Mesendoderm (in vitro differentiated cells): ENCODE data around the gene HOXC11.

Experiments
- DNase-seq: peaks from one replicate; pipeline ENCODE4 v3.0.0; 2013
- H2AK5ac ChIP-seq: 2 replicates; pipeline ENCODE4 v1.6.1; 2013; ENCODE audit warnings: low read length, inconsistent platforms
- H2BK120ac ChIP-seq: 2 replicates; pipeline ENCODE4 v1.6.1; 2013; ENCODE audit warnings: low read depth, mild to moderate bottlenecking, low read length, moderate library complexity, mixed read lengths
- H2BK15ac ChIP-seq: replicated peaks from 2 replicates; pipeline ENCODE4 v1.6.1; 2013; ENCODE audit warnings: low read depth, mild to moderate bottlenecking, moderate library complexity
- H2BK5ac ChIP-seq: 2 replicates; pipeline ENCODE4 v1.6.1; 2013; ENCODE audit warnings: low read length, inconsistent platforms
- H3K18ac ChIP-seq: 2 replicates; pipeline ENCODE4 v1.6.1; 2013; ENCODE audit warnings: mild to moderate bottlenecking, low read length, mixed read lengths
- H3K23ac ChIP-seq: one replicate; pipeline ENCODE4 v1.6.1; 2013; ENCODE audit warnings: low read length
- H3K27ac ChIP-seq: 2 replicates; pipeline ENCODE4 v1.5.1; 2013; ENCODE audit warnings: low read depth, mild to moderate bottlenecking, inconsistent platforms, low read length, moderate library complexity
- H3K27me3 ChIP-seq: 2 replicates; pipeline ENCODE4 v1.6.1; 2013; ENCODE audit warnings: low read length, control low read depth, mild to moderate bottlenecking, inconsistent platforms; ENCODE audit not compliant: insufficient read depth, poor library complexity
- H3K36me3 ChIP-seq: 2 replicates; pipeline ENCODE4 v1.6.1; 2013; ENCODE audit warnings: low read length, inconsistent platforms; ENCODE audit not compliant: control insufficient read depth, insufficient read depth
- H3K4ac ChIP-seq: one replicate; pipeline ENCODE4 v1.6.1; 2013; ENCODE audit warnings: low read depth, mild to moderate bottlenecking, low read length, moderate library complexity
- H3K4me1 ChIP-seq: 2 replicates; pipeline ENCODE4 v1.6.1; 2013; ENCODE audit warnings: low read depth, low read length, inconsistent platforms; ENCODE audit not compliant: control insufficient read depth
- H3K4me2 ChIP-seq: 2 replicates; pipeline ENCODE4 v1.6.1; 2013; ENCODE audit warnings: low read length
- H3K4me3 ChIP-seq: 2 replicates; pipeline ENCODE4 v1.5.1; 2013; ENCODE audit warnings: mild to moderate bottlenecking, low read length
- H3K56ac ChIP-seq: one replicate; pipeline ENCODE4 v1.6.1; 2013; ENCODE audit warnings: low read length
- H3K79me1 ChIP-seq: 2 replicates; pipeline ENCODE4 v1.6.1; 2013; ENCODE audit warnings: low read length, inconsistent platforms
- H3K79me2 ChIP-seq: 2 replicates; pipeline ENCODE4 v1.6.1; 2013; ENCODE audit warnings: mild to moderate bottlenecking, low read length; ENCODE audit not compliant: control insufficient read depth, insufficient read depth
- H3K9ac ChIP-seq: 2 replicates; pipeline ENCODE4 v1.6.1; 2013; ENCODE audit warnings: low read length, inconsistent platforms
- H4K5ac ChIP-seq: one replicate; pipeline ENCODE4 v1.6.1; 2013; ENCODE audit warnings: low read length
- H4K8ac ChIP-seq: one replicate; pipeline ENCODE4 v1.6.1; 2013; ENCODE audit warnings: low read depth, mild to moderate bottlenecking, control low read depth, low read length, moderate library complexity
- WGBS: extraction: QIAGEN DNeasy Blood & Tissue Kit; methylation state at CpG from one replicate; pipeline ENCODE4 v1.1.7; 2013; ENCODE audit warnings: low lambda C conversion rate, missing lambda C conversion rate; ENCODE audit not compliant: insufficient coverage; ENCODE audit errors: extremely low coverage; 5-methylcytosine and 5-hydroxymethylcytosine counted together

HOXC11 gene

DNA sequence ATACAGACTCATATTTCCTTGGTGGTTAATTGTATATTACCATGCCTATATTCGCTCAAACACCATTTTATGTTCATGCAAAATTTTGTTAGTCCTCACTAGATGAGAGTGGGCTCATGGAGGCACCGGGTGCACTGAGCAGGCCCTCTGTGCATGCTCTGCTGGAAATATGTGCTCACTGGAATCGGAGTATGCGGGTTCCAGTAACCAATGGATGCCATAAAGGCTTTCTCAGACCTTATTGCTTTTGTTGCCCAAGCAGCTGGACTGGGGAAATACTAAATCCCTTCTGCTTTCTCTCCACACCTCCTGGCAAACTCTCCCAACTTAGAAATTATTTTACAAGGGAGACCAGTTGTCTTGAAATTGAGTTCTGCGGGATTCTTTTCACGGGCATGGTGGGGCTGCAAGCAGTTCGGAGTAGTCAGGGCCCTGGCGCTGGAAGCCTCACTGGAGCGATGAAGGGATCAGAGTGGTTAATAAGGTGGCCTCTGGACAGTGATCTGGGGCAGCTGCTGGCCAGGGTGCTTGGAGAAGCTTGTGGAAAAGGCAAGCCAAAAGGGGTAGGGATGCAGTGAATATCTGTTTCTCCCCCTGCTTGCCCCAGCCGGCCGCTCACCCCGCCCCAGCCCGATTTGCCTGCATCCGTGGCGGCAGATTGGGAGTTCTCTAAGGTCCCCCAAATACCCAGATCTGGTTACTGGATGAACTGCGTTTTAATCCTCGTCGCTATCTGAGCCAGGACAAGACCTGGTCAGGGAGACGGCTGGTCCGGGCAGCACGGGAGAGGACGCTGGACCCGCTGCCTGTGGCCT is 47.9 kb downstream of the HOXC11 start:
- no peak overlapping the region for H2BK120ac ChIP-seq
- no peak overlapping the region for H3K18ac ChIP-seq
- no peak overlapping the region for H2AK5ac ChIP-seq
- WGBS = no CpG with 5 or more reads among the region's 23 CpGs
- H3K27ac ChIP-seq = no peak overlapping the region
- H4K8ac ChIP-seq = no peak overlapping the region
- H3K4me1 ChIP-seq = peaks cover 2% of the 10 kb centered on the region
- H3K79me2 ChIP-seq = no peaks in the 10 kb centered on the region
- no peak overlapping the region for H3K4me3 ChIP-seq
- no peak overlapping the region for H3K4me2 ChIP-seq
- H4K5ac ChIP-seq = no peak overlapping the region
- H3K9ac ChIP-seq = no peak overlapping the region
- H2BK15ac ChIP-seq = no peak overlapping the region
- H3K27me3 ChIP-seq = peaks cover 82% of the 10 kb centered on the region
- H3K4ac ChIP-seq = no peak overlapping the region
- H3K36me3 ChIP-seq = no peaks in the 10 kb centered on the region
- no peak overlapping the region for H3K56ac ChIP-seq
- no peak for DNase-seq
- H2BK5ac ChIP-seq = no peak overlapping the region
- no peaks in the 10 kb centered on the region for H3K79me1 ChIP-seq
- no peak overlapping the region for H3K23ac ChIP-seq

DNA sequence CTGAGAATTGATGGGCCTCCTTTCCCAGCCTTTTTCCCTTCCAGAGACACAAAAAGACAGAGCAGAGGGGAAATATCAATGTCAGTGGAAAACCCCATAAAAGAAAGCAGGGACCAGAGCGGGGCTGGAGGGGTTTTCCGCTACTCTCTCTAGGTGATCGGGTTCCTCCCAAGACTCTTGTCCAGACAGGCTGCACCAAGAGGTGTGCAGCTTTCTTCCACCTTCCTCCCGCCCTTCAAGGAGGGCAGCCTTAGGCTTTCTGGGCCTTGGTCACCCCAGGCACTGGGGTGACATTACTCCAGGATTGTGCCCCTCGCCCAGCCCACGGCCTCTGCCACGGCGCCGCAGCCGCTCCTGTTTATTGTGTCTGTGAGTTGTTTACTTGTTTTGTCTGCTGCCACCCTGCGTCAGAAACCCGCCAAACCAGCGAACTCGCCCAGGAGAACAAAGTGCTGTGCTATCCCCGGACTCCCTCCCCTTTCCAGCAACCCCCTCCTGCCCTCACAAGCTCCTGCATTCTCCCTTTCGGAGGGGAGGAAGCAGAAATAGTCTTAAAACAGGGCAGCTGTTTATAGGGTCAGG is 48.6 kb downstream of the HOXC11 start:
- peak; percentile 86 for DNase-seq
- no CpG with 5 or more reads among the region's 16 CpGs for WGBS
- H3K18ac ChIP-seq = no peak overlapping the region
- no peak overlapping the region for H2BK120ac ChIP-seq
- H4K5ac ChIP-seq = no peak overlapping the region
- no peaks in the 10 kb centered on the region for H3K79me1 ChIP-seq
- H3K36me3 ChIP-seq = no peaks in the 10 kb centered on the region
- H4K8ac ChIP-seq = no peak overlapping the region
- no peak overlapping the region for H3K9ac ChIP-seq
- no peak overlapping the region for H3K4me2 ChIP-seq
- no peak overlapping the region for H3K27ac ChIP-seq
- H2AK5ac ChIP-seq = no peak overlapping the region
- no peak overlapping the region for H3K23ac ChIP-seq
- H3K4ac ChIP-seq = no peak overlapping the region
- peaks cover 83% of the 10 kb centered on the region for H3K27me3 ChIP-seq
- peaks cover 2% of the 10 kb centered on the region for H3K4me1 ChIP-seq
- H3K79me2 ChIP-seq = no peaks in the 10 kb centered on the region
- H3K4me3 ChIP-seq = no peak overlapping the region
- H2BK5ac ChIP-seq = no peak overlapping the region
- H2BK15ac ChIP-seq = no peak overlapping the region
- no peak overlapping the region for H3K56ac ChIP-seq

DNA sequence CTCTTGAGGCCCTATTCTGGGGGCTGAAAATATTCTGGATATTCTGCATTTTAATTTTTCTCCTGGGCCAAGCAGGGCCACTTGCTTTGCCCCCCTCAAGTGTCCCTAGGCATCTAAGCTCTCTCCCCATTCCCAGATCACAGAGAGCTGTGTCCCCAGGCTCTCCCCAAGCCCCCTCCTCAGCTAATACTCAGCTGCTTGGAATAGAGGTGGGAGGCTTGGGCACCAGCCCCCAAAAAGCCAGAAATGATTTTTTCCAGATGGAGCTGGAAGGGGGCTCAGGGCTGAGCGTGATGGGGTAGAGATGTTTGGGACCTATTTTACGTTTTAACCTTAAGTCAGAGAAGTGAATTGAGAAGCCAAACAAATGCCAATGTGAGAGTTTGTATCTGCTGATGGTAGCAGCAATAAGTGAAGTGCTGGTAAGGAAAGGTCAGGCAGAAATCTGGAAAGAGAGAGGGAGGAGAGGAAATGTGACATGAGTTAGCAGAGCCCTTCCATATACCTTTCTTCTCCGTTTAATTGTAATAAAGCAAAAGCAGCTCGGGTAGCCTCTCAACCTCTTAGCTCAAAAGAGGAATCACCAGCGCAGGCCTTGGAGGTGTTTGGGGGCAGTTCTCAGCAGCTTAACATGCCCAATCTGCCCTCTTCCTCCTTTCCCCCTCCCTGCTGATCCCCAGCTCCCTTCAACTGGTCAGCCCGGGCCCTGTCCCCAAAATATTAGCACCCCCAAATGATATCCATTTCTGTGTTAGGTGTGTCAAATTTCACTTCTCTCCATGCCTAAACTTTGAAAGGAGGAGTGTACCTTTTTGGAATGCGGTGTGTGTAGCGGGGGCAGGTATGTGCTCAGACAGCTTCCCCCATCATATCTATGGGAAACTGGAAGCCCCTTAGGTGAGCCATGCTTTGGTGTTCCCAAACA is 50.3 kb downstream of the HOXC11 start:
- no peaks in the 10 kb centered on the region for H3K79me2 ChIP-seq
- no peaks in the 10 kb centered on the region for H3K36me3 ChIP-seq
- H3K4me3 ChIP-seq = no peak overlapping the region
- no peak overlapping the region for H2AK5ac ChIP-seq
- H4K5ac ChIP-seq = no peak overlapping the region
- DNase-seq = no peak
- H3K4ac ChIP-seq = no peak overlapping the region
- H3K4me2 ChIP-seq = no peak overlapping the region
- H3K9ac ChIP-seq = no peak overlapping the region
- no peak overlapping the region for H2BK120ac ChIP-seq
- H3K23ac ChIP-seq = no peak overlapping the region
- no peak overlapping the region for H3K56ac ChIP-seq
- no CpG with 5 or more reads among the region's 8 CpGs for WGBS
- no peak overlapping the region for H3K18ac ChIP-seq
- no peaks in the 10 kb centered on the region for H3K79me1 ChIP-seq
- no peak overlapping the region for H4K8ac ChIP-seq
- H3K27me3 ChIP-seq = peaks cover 91% of the 10 kb centered on the region
- no peak overlapping the region for H3K27ac ChIP-seq
- H2BK5ac ChIP-seq = no peak overlapping the region
- peaks cover 2% of the 10 kb centered on the region for H3K4me1 ChIP-seq
- H2BK15ac ChIP-seq = no peak overlapping the region

DNA sequence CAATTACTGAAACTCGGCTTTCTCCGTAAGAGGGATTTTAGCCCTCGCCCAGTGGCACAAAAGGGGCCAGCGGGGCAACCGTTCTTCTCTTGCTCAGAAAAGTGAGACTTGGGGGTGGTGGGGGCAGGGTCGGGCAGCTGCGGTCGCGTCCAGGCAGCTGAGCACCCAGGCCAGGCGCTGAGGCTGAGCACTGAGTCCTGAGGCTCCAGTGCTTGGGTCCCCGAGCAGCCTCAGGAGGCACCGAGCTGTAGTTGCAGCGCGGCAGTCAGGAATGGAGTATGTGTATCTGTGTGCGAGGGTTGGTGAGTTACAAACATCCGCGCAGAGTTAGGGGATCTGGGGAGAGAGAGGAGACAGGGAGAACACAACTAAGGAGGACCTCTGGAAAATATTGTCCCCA is 51.2 kb downstream of the HOXC11 start:
- H3K79me2 ChIP-seq = no peaks in the 10 kb centered on the region
- no peak overlapping the region for H4K5ac ChIP-seq
- no peaks in the 10 kb centered on the region for H3K36me3 ChIP-seq
- DNase-seq = no peak
- H3K56ac ChIP-seq = no peak overlapping the region
- H3K4me2 ChIP-seq = no peak overlapping the region
- H3K4ac ChIP-seq = no peak overlapping the region
- H3K4me3 ChIP-seq = no peak overlapping the region
- no peaks in the 10 kb centered on the region for H3K79me1 ChIP-seq
- H2AK5ac ChIP-seq = no peak overlapping the region
- no peak overlapping the region for H4K8ac ChIP-seq
- peaks cover 95% of the 10 kb centered on the region for H3K27me3 ChIP-seq
- WGBS = no CpG with 5 or more reads among the region's 17 CpGs
- H2BK15ac ChIP-seq = no peak overlapping the region
- H2BK120ac ChIP-seq = no peak overlapping the region
- H3K4me1 ChIP-seq = no peaks in the 10 kb centered on the region
- H3K23ac ChIP-seq = no peak overlapping the region
- H3K27ac ChIP-seq = no peak overlapping the region
- H2BK5ac ChIP-seq = no peak overlapping the region
- no peak overlapping the region for H3K9ac ChIP-seq
- H3K18ac ChIP-seq = no peak overlapping the region

DNA sequence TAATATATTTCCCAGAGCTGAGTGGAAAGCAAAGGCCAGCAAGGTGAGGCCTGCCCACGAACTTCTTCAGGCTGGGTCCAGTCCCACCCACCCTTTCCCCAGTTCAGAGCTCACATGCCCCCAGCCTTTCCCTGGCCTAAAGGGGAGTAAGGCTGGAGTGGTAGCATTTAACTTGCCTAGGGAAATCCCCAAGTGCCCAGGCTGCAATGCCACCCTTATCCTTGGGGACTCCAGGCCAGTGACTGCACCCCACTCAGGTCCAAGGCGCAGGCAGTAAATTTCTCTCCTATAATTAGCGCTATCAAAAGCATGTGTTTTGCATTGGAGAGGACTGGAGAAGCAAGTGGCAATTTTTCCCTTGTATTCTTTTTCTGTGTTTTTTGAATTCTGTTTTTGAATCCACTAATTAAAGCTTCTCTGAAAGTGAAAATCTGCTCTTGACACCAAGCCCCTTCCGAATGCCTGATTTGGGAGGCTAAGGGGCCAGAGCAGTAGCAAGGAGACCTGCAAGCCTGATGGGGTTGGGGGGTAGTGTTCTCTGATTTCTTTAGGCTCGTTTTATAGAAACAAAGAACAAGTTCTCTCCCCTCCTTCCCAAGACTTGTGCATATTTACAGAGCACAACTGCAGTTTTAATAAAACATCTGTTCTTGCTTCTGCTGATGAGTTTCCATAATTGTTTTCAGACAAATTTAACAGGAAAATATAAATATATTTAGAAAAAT is 51.8 kb downstream of the HOXC11 start:
- no peak overlapping the region for H3K56ac ChIP-seq
- H2AK5ac ChIP-seq = no peak overlapping the region
- no peak overlapping the region for H2BK15ac ChIP-seq
- H3K79me1 ChIP-seq = no peaks in the 10 kb centered on the region
- no CpG with 5 or more reads among the region's 5 CpGs for WGBS
- H4K8ac ChIP-seq = no peak overlapping the region
- H3K9ac ChIP-seq = no peak overlapping the region
- no peaks in the 10 kb centered on the region for H3K79me2 ChIP-seq
- no peak overlapping the region for H3K23ac ChIP-seq
- DNase-seq = no peak
- no peaks in the 10 kb centered on the region for H3K4me1 ChIP-seq
- H3K4ac ChIP-seq = no peak overlapping the region
- H2BK120ac ChIP-seq = no peak overlapping the region
- no peak overlapping the region for H4K5ac ChIP-seq
- no peak overlapping the region for H2BK5ac ChIP-seq
- H3K36me3 ChIP-seq = no peaks in the 10 kb centered on the region
- no peak overlapping the region for H3K18ac ChIP-seq
- no peak overlapping the region for H3K4me3 ChIP-seq
- H3K27me3 ChIP-seq = peaks cover 94% of the 10 kb centered on the region
- H3K27ac ChIP-seq = no peak overlapping the region
- no peak overlapping the region for H3K4me2 ChIP-seq
